ENCODE data around the gene FAM107B. TPM values are rescaled to one million over a fixed set of nuclear protein-coding genes. Genes with fewer than 3 reads are reported as not detected.
A peak's percentile ranks its signal among the peaks of the same experiment; 100 is the strongest.

Gene FAM107B
- total and polyA plus RNA-seq, 2 of the 8 experiments (the other 6 are each of a cell fraction or from before 2014, with no cell fraction given), result 7.5 to 28.1 TPM

DNA sequence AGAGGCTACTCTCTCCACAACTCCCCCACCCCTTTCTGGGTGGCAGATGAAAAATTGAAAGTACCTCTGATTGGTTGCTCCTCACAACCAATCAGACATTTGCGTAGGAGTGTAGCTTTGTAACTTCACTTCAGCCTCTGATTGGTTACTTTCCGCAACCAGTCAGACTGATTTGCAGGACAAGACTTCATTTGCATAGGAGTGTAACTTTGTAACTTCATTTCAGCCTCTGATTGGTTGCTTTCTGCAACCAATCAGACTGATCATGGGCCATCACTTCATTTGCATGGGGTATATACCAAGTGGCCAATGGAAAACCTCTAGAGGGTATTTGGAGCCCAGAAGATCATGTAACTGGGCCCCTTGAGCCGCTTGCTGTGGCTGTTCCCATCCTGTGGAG lies 37.6 kb upstream of the FAM107B start:
- DNase-seq (ENCODE audit: low read depth in 1 of 2, low spot score in 2 of 2) (no peak), FAIRE-seq (no peak)

More for the DNA sequence above, 37.6 kb upstream of the FAM107B start:
- H2BK12ac ChIP-seq (ENCODE audit: low read depth, low read length), result no peak overlapping the region
- H2BK5ac ChIP-seq (ENCODE audit: low read depth, low read length), result no peak overlapping the region
- H3K18ac ChIP-seq (ENCODE audit: extremely low read depth, low read length), result no peak overlapping the region
- no peaks in the 10 kb centered on the region for H3K9me3 ChIP-seq (ENCODE audit: insufficient read depth in 2 of 2, low read depth in 1 of 2, low read length in 1 of 2)
- H4K5ac ChIP-seq (ENCODE audit: insufficient read length, low read depth, low read length), result no peak overlapping the region
- H3K27ac ChIP-seq (ENCODE audit: low read depth, low read length), result no peak overlapping the region
- no peak overlapping the region for H3K4ac ChIP-seq (replicated peaks; ENCODE audit: insufficient read length, low read depth, low read length)
- no peaks in the 10 kb centered on the region for H3K79me1 ChIP-seq (ENCODE audit: low read depth, low read length)
- H3K23me2 ChIP-seq (ENCODE audit: low read depth, low read length), result no peaks in the 10 kb centered on the region
- POLR2A ChIA-PET (ENCODE audit: partially characterized antibody), result interaction anchor here (0.6 kb wide), 1 partner anchor 159 kb away, joined by 5 read pairs; no protein-coding TSS in a partner anchor
- TF ChIP-seq RNF2 (IDR thresholded peaks at IDR 0.05; ENCODE audit: borderline replicate concordance, low read depth, low read length, missing control alignments, poor library complexity, severe bottlenecking) (no peak), SP1 (IDR thresholded peaks at IDR 0.05; ENCODE audit: low read depth, low read length) (peak; percentile 78), TCF12 (IDR thresholded peaks at IDR 0.05; ENCODE audit: low read depth, low read length) (no peak), ZNF274 (IDR thresholded peaks at IDR 0.05; ENCODE audit: borderline replicate concordance, extremely low read depth, low read length) (no peak), RXRA (IDR thresholded peaks at IDR 0.05; ENCODE audit: insufficient read depth, low read depth, low read length) (no peak)
- H3K14ac ChIP-seq (ENCODE audit: insufficient read length), result no peak overlapping the region
- H2AFZ ChIP-seq (ENCODE audit: low read length), result no peak overlapping the region
- H2BK20ac ChIP-seq (ENCODE audit: low read length), result no peak overlapping the region
- H3K4me3 ChIP-seq (ENCODE audit: extremely low read depth in 1 of 4, insufficient read depth in 2 of 4, low read depth in 3 of 4, low read length in 4 of 4), result no peak overlapping the region
- no peak overlapping the region for H2BK120ac ChIP-seq (replicated peaks; ENCODE audit: low read depth, low read length)
- no peak overlapping the region for H2AK5ac ChIP-seq (ENCODE audit: low read depth, low read length)
- H3K56ac ChIP-seq (replicated peaks; ENCODE audit: insufficient read length, low read depth, low read length), result no peak overlapping the region
- WGBS, 2 experiments (ENCODE audit: extremely low coverage in 1 of 2, insufficient coverage in 1 of 2, insufficient read length in 1 of 2, insufficient replicate concordance in 2 of 2, low coverage in 1 of 2, low lambda C conversion rate in 2 of 2, missing lambda C conversion rate in 1 of 2), result 89% methylated on average over 3 of the region's 3 CpGs; no CpG with 5 or more reads in 1 of the 2 experiments
- no peak overlapping the region for H4K8ac ChIP-seq (ENCODE audit: extremely low read depth, insufficient read depth, low read length)
- H3K9ac ChIP-seq (replicated peaks in 1 of 4; ENCODE audit: extremely low read depth in 1 of 4, low read depth in 3 of 4, low read length in 3 of 4), result no peak overlapping the region
- no peaks in the 10 kb centered on the region for H3K36me3 ChIP-seq (ENCODE audit: control insufficient read depth in 2 of 4, insufficient read depth in 4 of 4, low read length in 3 of 4)
- H3K23ac ChIP-seq (ENCODE audit: insufficient read length), result no peak overlapping the region
- no peaks in the 10 kb centered on the region for H4K20me1 ChIP-seq (replicated peaks in 1 of 2; ENCODE audit: control insufficient read depth in 1 of 2, insufficient read depth in 2 of 2, low read length in 2 of 2)
- no peak overlapping the region for H4K91ac ChIP-seq (replicated peaks; ENCODE audit: insufficient read length, low read length)
- no peak overlapping the region for H3K4me2 ChIP-seq (ENCODE audit: insufficient read depth in 1 of 2, low read depth in 2 of 2, low read length in 2 of 2)
- H3K4me1 ChIP-seq (replicated peaks in 1 of 4; ENCODE audit: control insufficient read depth in 3 of 4, insufficient read depth in 4 of 4, low read length in 3 of 4), result 0 out of 7 replicates have a peak, but pooled peaks cover 0 to 2% (median 0%) of the 10 kb centered on the region in 4 experiments
- H3K79me2 ChIP-seq (ENCODE audit: control insufficient read depth in 1 of 2, insufficient read depth in 2 of 2, low read length in 2 of 2), result no peaks in the 10 kb centered on the region
- H2BK15ac ChIP-seq (ENCODE audit: low read length), result no peak overlapping the region
- CTCF ChIA-PET (ENCODE audit: partially characterized antibody), result interaction anchor here (2.4 kb wide), 1 partner anchor 11 kb away, joined by 6 read pairs; no protein-coding TSS in a partner anchor
- no peaks in the 10 kb centered on the region for H3K27me3 ChIP-seq (replicated peaks in 1 of 4; ENCODE audit: control insufficient read depth in 3 of 4, extremely low read depth in 1 of 4, insufficient read depth in 3 of 4, low read length in 3 of 4)

Measured in H1 (cell line).